Neural progenitor cell (in vitro differentiated cells): ENCODE measurements around the gene ZFHX3. TPM values are rescaled to one million over a fixed set of nuclear protein-coding genes. Genes with fewer than 3 reads are reported as not detected.

Experiments
- DNase-seq: peaks from one replicate; pipeline ENCODE4 v3.0.0-alpha.2; 2016; ENCODE audit warnings: low spot score
- H2AFZ ChIP-seq: fragments of 200-600 bp; sonication (generic); replicated peaks from 2 replicates; pipeline ENCODE4 v1.6.1; 2016; ENCODE audit warnings: antibody characterized with exemption
- H3F3A ChIP-seq: fragments of 200-600 bp; sonication (generic); 2 replicates; pipeline ENCODE4 v1.6.1; 2016; ENCODE audit warnings: antibody characterized with exemption, low read depth
- H3K27ac ChIP-seq: fragments of 200-600 bp; sonication (generic); 2 replicates; pipeline ENCODE4 v1.5.1; 2016; ENCODE audit warnings: mild to moderate bottlenecking
- H3K27me3 ChIP-seq: fragments of 200-600 bp; sonication (generic); 2 replicates; pipeline ENCODE4 v1.6.1; 2016; ENCODE audit warnings: mild to moderate bottlenecking, moderate library complexity
- H3K36me3 ChIP-seq: fragments of 200-600 bp; sonication (generic); 2 replicates; pipeline ENCODE4 v1.5.1; 2016
- H3K4me1 ChIP-seq: fragments of 200-600 bp; sonication (generic); 2 replicates; pipeline ENCODE4 v1.6.1; 2016; ENCODE audit warnings: mixed run types
- H3K4me2 ChIP-seq: fragments of 200-600 bp; sonication (generic); 2 replicates; pipeline ENCODE4 v1.6.1; 2016
- H3K4me3 ChIP-seq: fragments of 200-600 bp; sonication (generic); 2 replicates; pipeline ENCODE4 v1.5.1; 2016
- H3K79me2 ChIP-seq: fragments of 200-600 bp; sonication (generic); 2 replicates; pipeline ENCODE4 v1.6.1; 2016; ENCODE audit warnings: low read depth
- H3K9ac ChIP-seq: fragments of 200-600 bp; sonication (generic); 2 replicates; pipeline ENCODE4 v1.6.1; 2016
- H3K9me3 ChIP-seq: fragments of 200-600 bp; sonication (generic); 2 replicates; pipeline ENCODE4 v1.5.1; 2016; ENCODE audit warnings: low read depth
- H4K20me1 ChIP-seq: fragments of 200-600 bp; sonication (generic); 2 replicates; pipeline ENCODE4 v1.6.1; 2016; ENCODE audit warnings: low read depth
- H3K27ac Mint-ChIP-seq: 3 replicates; pipeline ENCODE4 v1.8.0; 2021; ENCODE audit warnings: mixed read lengths
- H3K27me3 Mint-ChIP-seq: 2 replicates; pipeline ENCODE4 v1.8.0; 2022; ENCODE audit warnings: low read depth, mild to moderate bottlenecking, inconsistent platforms, moderate library complexity, mixed read lengths; ENCODE audit not compliant: insufficient read depth
- H3K36me3 Mint-ChIP-seq: 3 replicates; pipeline ENCODE4 v1.8.0; 2021; ENCODE audit warnings: mixed read lengths
- H3K4me1 Mint-ChIP-seq: 3 replicates; pipeline ENCODE4 v1.8.0; 2021; ENCODE audit warnings: mixed read lengths
- H3K4me3 Mint-ChIP-seq: 3 replicates; pipeline ENCODE4 v1.8.0; 2021; ENCODE audit warnings: mild to moderate bottlenecking, moderate library complexity, mixed read lengths
- H3K9me3 Mint-ChIP-seq: 3 replicates; pipeline ENCODE4 v1.8.0; 2020; ENCODE audit warnings: mixed read lengths
- CTCF ChIP-seq: fragments of 200-600 bp; sonication (generic); IDR thresholded peaks from 2 replicates; pipeline ENCODE4 v1.5.1; 2017; ENCODE audit warnings: antibody characterized with exemption, mild to moderate bottlenecking
- EZH2 ChIP-seq: fragments of 200-600 bp; sonication (generic); IDR thresholded peaks from 2 replicates; pipeline ENCODE4 v1.6.1; 2017; ENCODE audit warnings: antibody characterized with exemption, mild to moderate bottlenecking, moderate library complexity
- EZH2phosphoT487 ChIP-seq: fragments of 200-600 bp; sonication (generic); IDR thresholded peaks from 2 replicates; pipeline ENCODE4 v1.6.1; 2017; ENCODE audit warnings: antibody characterized with exemption
- total RNA-seq: library from RNA; depleted of rRNA; stranded (reverse); fragments of >200 nt; gene quantifications from 2 replicates; pipeline ENCODE4 v1.2.3, GENCODE V29; 2015; ENCODE audit warnings: low replicate concordance

ZFHX3 gene
- total RNA-seq, 1 donor from 2014 or later: 2.4 TPM

GRCh38 chr16:73092236-73092781 lies 44.4 kb upstream of the ZFHX3 start:
- no peak for DNase-seq
- H3F3A ChIP-seq: no peaks in the 10 kb centered on the region
- no peak overlapping the region for H3K4me3 ChIP-seq
- no peaks in the 10 kb centered on the region for H3K79me2 ChIP-seq
- no peaks in the 10 kb centered on the region for H3K4me1 ChIP-seq
- peak overlapping the region; percentile 39 for H2AFZ ChIP-seq
- no peaks in the 10 kb centered on the region for H3K27me3 ChIP-seq
- Mint-ChIP-seq H3K27me3 (peaks cover 7% of the 10 kb centered on the region), H3K4me1 (peaks cover 24% of the 10 kb centered on the region), H3K27ac (peak overlapping the region; percentile 95), H3K4me3 (no peak overlapping the region), H3K9me3 (peaks cover 5% of the 10 kb centered on the region), H3K36me3 (no peaks in the 10 kb centered on the region)
- H3K4me2 ChIP-seq: no peak overlapping the region
- TF ChIP-seq EZH2phosphoT487 (no peak), CTCF (no peak), EZH2 (no peak)
- no peaks in the 10 kb centered on the region for H3K36me3 ChIP-seq
- H4K20me1 ChIP-seq: no peaks in the 10 kb centered on the region
- no peak overlapping the region for H3K27ac ChIP-seq
- H3K9ac ChIP-seq: no peak overlapping the region
- no peaks in the 10 kb centered on the region for H3K9me3 ChIP-seq

- H3K27ac Mint-ChIP-seq: no peak overlapping the region
- Histone ChIP-seq H4K20me1 (no peaks in the 10 kb centered on the region), H3K4me3 (no peak overlapping the region), H3K4me2 (no peak overlapping the region), H3K27me3 (no peaks in the 10 kb centered on the region), H3F3A (no peaks in the 10 kb centered on the region), H3K9me3 (no peaks in the 10 kb centered on the region), H3K4me1 (no peaks in the 10 kb centered on the region), H2AFZ (no peak overlapping the region), H3K9ac (no peak overlapping the region), H3K27ac (no peak overlapping the region), H3K36me3 (no peaks in the 10 kb centered on the region), H3K79me2 (no peaks in the 10 kb centered on the region)
- H3K4me3 Mint-ChIP-seq: no peak overlapping the region
- TF ChIP-seq CTCF (no peak), EZH2 (no peak), EZH2phosphoT487 (no peak)
- DNase-seq: no peak
- no peaks in the 10 kb centered on the region for H3K36me3 Mint-ChIP-seq
- H3K4me1 Mint-ChIP-seq: peaks cover 23% of the 10 kb centered on the region
- peaks cover 5% of the 10 kb centered on the region for H3K9me3 Mint-ChIP-seq
- peaks cover 7% of the 10 kb centered on the region for H3K27me3 Mint-ChIP-seq
Measured at GRCh38 chr16:73091174-73091573, 43.2 kb upstream of the ZFHX3 start.

- Mint-ChIP-seq H3K27me3 (peaks cover 14% of the 10 kb centered on the region), H3K9me3 (peaks cover 14% of the 10 kb centered on the region), H3K4me3 (no peak overlapping the region), H3K36me3 (no peaks in the 10 kb centered on the region), H3K4me1 (peaks cover 16% of the 10 kb centered on the region), H3K27ac (no peak overlapping the region)
- H3F3A ChIP-seq: no peaks in the 10 kb centered on the region
- no peak overlapping the region for H2AFZ ChIP-seq
- DNase-seq: no peak
- H3K4me3 ChIP-seq: no peak overlapping the region
- H4K20me1 ChIP-seq: no peaks in the 10 kb centered on the region
- H3K79me2 ChIP-seq: no peaks in the 10 kb centered on the region
- TF ChIP-seq EZH2: no peak
- no peak for TF ChIP-seq CTCF
- no peak for TF ChIP-seq EZH2phosphoT487
- H3K27ac ChIP-seq: no peak overlapping the region
- H3K4me1 ChIP-seq: no peaks in the 10 kb centered on the region
- H3K27me3 ChIP-seq: no peaks in the 10 kb centered on the region
- no peak overlapping the region for H3K4me2 ChIP-seq
- H3K36me3 ChIP-seq: no peaks in the 10 kb centered on the region
- H3K9me3 ChIP-seq: peaks cover 3% of the 10 kb centered on the region
- H3K9ac ChIP-seq: no peak overlapping the region
Measured at GRCh38 chr16:73089420-73089819, 41.5 kb upstream of the ZFHX3 start.
